Measurements from ENCODE around the gene ZSCAN21. TPM values are rescaled to one million over a fixed set of nuclear protein-coding genes. Genes with fewer than 3 reads are reported as not detected.

The ZSCAN21 gene
- total RNA-seq, 1 experiment from 2014 or later, result 24.3 TPM

DNA sequence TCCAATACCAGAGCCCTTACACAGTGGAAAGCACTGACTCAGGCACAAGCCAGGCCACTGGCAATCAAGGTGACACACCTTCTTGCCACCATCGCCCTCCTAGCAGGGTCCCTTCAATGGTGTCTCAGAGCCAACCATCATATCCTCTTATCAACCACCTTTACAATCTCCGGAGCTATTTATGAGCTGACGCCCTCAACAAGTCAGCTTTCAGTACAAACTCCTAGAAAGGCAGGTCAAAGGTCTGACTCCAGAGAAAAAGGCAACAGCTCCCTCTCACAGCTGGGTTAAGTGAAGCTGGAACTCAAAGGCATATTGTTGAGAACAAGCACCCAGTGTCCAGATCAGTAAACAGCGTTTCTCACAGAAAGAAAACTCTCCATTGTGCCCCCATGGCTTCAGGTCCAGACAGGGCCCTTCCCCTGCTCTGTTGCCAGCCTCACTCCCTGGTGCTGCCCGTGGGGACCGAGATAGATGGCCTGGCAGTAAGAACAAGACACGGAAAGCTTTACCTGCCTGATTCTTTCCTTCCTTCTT, 29.5 kb downstream of the ZSCAN21 start:
- Histone ChIP-seq H2BK12ac (ENCODE audit: insufficient read length, low read depth, low read length) (no peak overlapping the region), H2AK5ac (ENCODE audit: insufficient read length, low read length) (no peak overlapping the region), H2BK5ac (ENCODE audit: insufficient read length, low read length) (no peak overlapping the region), H2BK120ac (ENCODE audit: low read depth, low read length, poor library complexity, severe bottlenecking) (no peak overlapping the region), H3T11ph (ENCODE audit: low read length) (no peak overlapping the region), H3K79me2 (ENCODE audit: insufficient read depth, low read length) (peaks cover 32% of the 10 kb centered on the region), H3K9me3 (ENCODE audit: control insufficient read depth, low read depth, low read length) (peaks cover 15% of the 10 kb centered on the region), H4K8ac (replicated peaks; ENCODE audit: insufficient read length, low read depth, low read length) (no peak overlapping the region), H2AFZ (ENCODE audit: low read length) (no peak overlapping the region), H3K4me1 (ENCODE audit: insufficient read depth, low read length) (peaks cover 3% of the 10 kb centered on the region; the same call in 1 of the 2 replicates), H3K79me1 (ENCODE audit: insufficient read depth, low read depth, low read length, poor library complexity, severe bottlenecking) (no peaks in the 10 kb centered on the region), H2BK15ac (ENCODE audit: low read depth, low read length) (no peak overlapping the region), H4K20me1 (ENCODE audit: control insufficient read depth, insufficient read depth, insufficient read length) (no peaks in the 10 kb centered on the region), H3K27ac (ENCODE audit: insufficient read length, low read depth, low read length) (no peak overlapping the region), H3K4me2 (ENCODE audit: insufficient read depth, insufficient read length, low read length) (no peak overlapping the region), H3K9ac (ENCODE audit: extremely low read depth, insufficient read length, low read length) (no peak overlapping the region), H4K5ac (ENCODE audit: insufficient read length, low read depth, low read length) (no peak overlapping the region), H3K4ac (ENCODE audit: low read depth, low read length) (no peak overlapping the region), H3K23me2 (ENCODE audit: insufficient read length, low read depth, low read length, poor library complexity, severe bottlenecking) (peaks cover 6% of the 10 kb centered on the region), H3K14ac (ENCODE audit: insufficient read depth, low read length) (no peak overlapping the region), H2BK20ac (ENCODE audit: low read depth, low read length, poor library complexity, severe bottlenecking) (no peak overlapping the region), H3K27me3 (ENCODE audit: insufficient read depth, low read length) (no peaks in the 10 kb centered on the region), H3K56ac (ENCODE audit: insufficient read length, low read depth, low read length) (no peak overlapping the region), H3K23ac (ENCODE audit: insufficient read length, low read depth, low read length) (no peak overlapping the region), H3K18ac (ENCODE audit: insufficient read length, low read depth, low read length) (no peak overlapping the region), H4K91ac (ENCODE audit: insufficient read length, low read depth, low read length) (no peak overlapping the region)
- peak overlapping the region in 1 of 3 experiments; percentile 15; a peak in 1 of 7 replicates for H3K27ac Mint-ChIP-seq
- H3K4me3 Mint-ChIP-seq, result peak overlapping the region; percentile 91 to 98
- peaks cover 66 to 67% (median 67%) of the 10 kb centered on the region in 3 experiments for H3K36me3 Mint-ChIP-seq (ENCODE audit: insufficient read depth in 1 of 3, low read depth in 3 of 3)
- WGBS (ENCODE audit: extremely low coverage, insufficient read length, low lambda C conversion rate), result no CpG with 5 or more reads among the region's 7 CpGs
- TF ChIP-seq, protein P1, sequence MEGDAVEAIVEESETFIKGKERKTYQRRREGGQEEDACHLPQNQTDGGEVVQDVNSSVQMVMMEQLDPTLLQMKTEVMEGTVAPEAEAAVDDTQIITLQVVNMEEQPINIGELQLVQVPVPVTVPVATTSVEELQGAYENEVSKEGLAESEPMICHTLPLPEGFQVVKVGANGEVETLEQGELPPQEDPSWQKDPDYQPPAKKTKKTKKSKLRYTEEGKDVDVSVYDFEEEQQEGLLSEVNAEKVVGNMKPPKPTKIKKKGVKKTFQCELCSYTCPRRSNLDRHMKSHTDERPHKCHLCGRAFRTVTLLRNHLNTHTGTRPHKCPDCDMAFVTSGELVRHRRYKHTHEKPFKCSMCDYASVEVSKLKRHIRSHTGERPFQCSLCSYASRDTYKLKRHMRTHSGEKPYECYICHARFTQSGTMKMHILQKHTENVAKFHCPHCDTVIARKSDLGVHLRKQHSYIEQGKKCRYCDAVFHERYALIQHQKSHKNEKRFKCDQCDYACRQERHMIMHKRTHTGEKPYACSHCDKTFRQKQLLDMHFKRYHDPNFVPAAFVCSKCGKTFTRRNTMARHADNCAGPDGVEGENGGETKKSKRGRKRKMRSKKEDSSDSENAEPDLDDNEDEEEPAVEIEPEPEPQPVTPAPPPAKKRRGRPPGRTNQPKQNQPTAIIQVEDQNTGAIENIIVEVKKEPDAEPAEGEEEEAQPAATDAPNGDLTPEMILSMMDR (conservative IDR thresholded peaks at IDR 0.05), result no peak
- H3K9me3 Mint-ChIP-seq, result peaks cover 29 to 55% of the 10 kb centered on the region in 2 experiments
- H3K27me3 Mint-ChIP-seq (ENCODE audit: low read depth), result no peaks in the 10 kb centered on the region; the same call in 1 of the 2 replicates
- DNase-seq, result no peak
- peaks cover 12 to 27% of the 10 kb centered on the region in 2 experiments for H3K4me1 Mint-ChIP-seq
